Panc1 (cell line): ENCODE results near the gene BABAM2. TPM values are rescaled to one million over a fixed set of nuclear protein-coding genes. Genes with fewer than 3 reads are reported as not detected.
"Not testable (repeated sequence)": the region's sequence is repeated elsewhere in the genome, so short reads cannot be mapped to it uniquely, and the experiment has no call there.

Experiments
- ATAC-seq: fragments of 200-7000 bp; cut with Tn5 transposase; 2 replicates; pipeline ENCODE4 v1.9.1; 2020; ENCODE audit warnings: mild to moderate bottlenecking, moderate library complexity
- BruUV-seq: library from RNA; stranded (reverse); fragments of 400-500 nt; replicated peaks from 2 replicates; lab custom pipeline; 2021; lab: Mats Ljungman, UMichigan
- CTCF ChIA-PET: fragments of 300-600 bp; sonication (Branson Sonifier 250); formaldehyde crosslinking; loops from one replicate; lab custom pipeline; 2022; ENCODE audit warnings: antibody characterized with exemption; lab: Charles Lee
- POLR2A ChIA-PET: fragments of 300-600 bp; sonication (Branson Sonifier 250); formaldehyde crosslinking; loops from one replicate; lab custom pipeline; 2022; ENCODE audit warnings: antibody characterized with exemption; lab: Charles Lee
- DNase-seq: peaks from one replicate; pipeline ENCODE4 v3.0.0-alpha.2; 2010; ENCODE audit warnings: low read depth, low spot score
- H3K27ac ChIP-seq: 2 replicates; pipeline ENCODE4 v1.5.1; 2011; ENCODE audit warnings: mild to moderate bottlenecking, low read length, inconsistent platforms
- H3K27me3 ChIP-seq: fragments of 200-500 bp; sonication (Bioruptor generic); 2 replicates; pipeline ENCODE4 v1.6.0; 2014; ENCODE audit warnings: low read length, inconsistent platforms; ENCODE audit not compliant: control insufficient read depth, insufficient read depth
- H3K36me3 ChIP-seq: fragments of 200-500 bp; sonication (Bioruptor generic); 2 replicates; pipeline ENCODE4 v1.5.1; 2014; ENCODE audit warnings: inconsistent platforms, mild to moderate bottlenecking, low read length, moderate library complexity; ENCODE audit not compliant: control insufficient read depth, insufficient read depth
- H3K4me1 ChIP-seq: 2 replicates; pipeline ENCODE4 v1.5.1; 2011; ENCODE audit warnings: inconsistent platforms, mild to moderate bottlenecking, low read length, moderate library complexity; ENCODE audit not compliant: control insufficient read depth, insufficient read depth
- H3K4me3 ChIP-seq, 2 experiments: 2 replicates each; pipeline ENCODE4 v1.5.1; 2011 to 2012; ENCODE audit warnings: low read depth in 2 of 2, low read length in 2 of 2, mild to moderate bottlenecking in 2 of 2, inconsistent platforms in 1 of 2, moderate library complexity in 1 of 2
- H3K9me3 ChIP-seq: fragments of 200-500 bp; sonication (Bioruptor generic); 2 replicates; pipeline ENCODE4 v1.5.1; 2014; ENCODE audit warnings: low read depth, mild to moderate bottlenecking, inconsistent platforms, low read length, moderate library complexity; ENCODE audit not compliant: control insufficient read depth, insufficient read depth
- CTCF ChIP-seq: fragments of 450-650 bp; IDR thresholded peaks from 2 replicates; pipeline ENCODE4 v1.5.1; 2017; ENCODE audit warnings: mild to moderate bottlenecking
- POLR2AphosphoS5 ChIP-seq: IDR thresholded peaks from 2 replicates; pipeline ENCODE4 v1.6.1; 2012; ENCODE audit warnings: mild to moderate bottlenecking, low read depth, low read length, moderate library complexity
- REST ChIP-seq, 2 experiments: IDR thresholded peaks; 2 replicates each; pipeline ENCODE4 v1.6.1; 2011 to 2012; ENCODE audit warnings: low read depth in 2 of 2, control low read depth in 1 of 2, low read length in 1 of 2, mild to moderate bottlenecking in 1 of 2, moderate library complexity in 1 of 2; ENCODE audit not compliant: insufficient read depth in 1 of 2
- SIN3A ChIP-seq: IDR thresholded peaks from 2 replicates; pipeline ENCODE4 v1.6.1; 2012; ENCODE audit warnings: low read depth, mild to moderate bottlenecking, low read length, moderate library complexity, borderline replicate concordance; ENCODE audit not compliant: insufficient read depth
- TCF7L2 ChIP-seq: IDR thresholded peaks from 2 replicates; pipeline ENCODE4 v1.6.1; 2011; ENCODE audit warnings: mild to moderate bottlenecking, low read depth, low read length, inconsistent platforms
- in situ Hi-C: cut with HindIII; loops from 2 replicates; pipeline ENCODE4 v1.10.0; 2016; ENCODE audit warnings: low sequenced_read_pairs, low pct_unique_long_range_greater_than_20kb
- intact Hi-C: fragments of 100-400 bp; cut with micrococcal nuclease; formaldehyde crosslinking; loops from one replicate; pipeline ENCODE4 v1.10.0; 2022; ENCODE audit not compliant: unreplicated experiment
- total RNA-seq: library from RNA; stranded (reverse); gene quantifications from one replicate; pipeline ENCODE4 v1.2.1, GENCODE V29; 2021; ENCODE audit not compliant: unreplicated experiment

The BABAM2 gene
- total RNA-seq, 1 experiment from 2014 or later = 31.2 TPM

- CTCF ChIA-PET = no interaction called here
- Histone ChIP-seq H3K36me3 (no peaks in the 10 kb centered on the region), H3K4me1 (no peaks in the 10 kb centered on the region), H3K27ac (no peak overlapping the region), H3K27me3 (no peaks in the 10 kb centered on the region), H3K9me3 (no peaks in the 10 kb centered on the region), H3K4me3 (no peak overlapping the region)
- no peak for TF ChIP-seq POLR2AphosphoS5
- intact Hi-C loops (no loop called here), in situ Hi-C loops (no loop called here)
- ATAC-seq = no peak
- POLR2A ChIA-PET = interaction anchor here (0.6 kb wide), 1 partner anchor 63 kb away, joined by 3 read pairs; no protein-coding TSS in a partner anchor
- no TSS peak for BruUV-seq
- no peak for DNase-seq
Observed at GRCh38 chr2:28332696-28333095, 442.2 kb downstream of the BABAM2 start.

DNA sequence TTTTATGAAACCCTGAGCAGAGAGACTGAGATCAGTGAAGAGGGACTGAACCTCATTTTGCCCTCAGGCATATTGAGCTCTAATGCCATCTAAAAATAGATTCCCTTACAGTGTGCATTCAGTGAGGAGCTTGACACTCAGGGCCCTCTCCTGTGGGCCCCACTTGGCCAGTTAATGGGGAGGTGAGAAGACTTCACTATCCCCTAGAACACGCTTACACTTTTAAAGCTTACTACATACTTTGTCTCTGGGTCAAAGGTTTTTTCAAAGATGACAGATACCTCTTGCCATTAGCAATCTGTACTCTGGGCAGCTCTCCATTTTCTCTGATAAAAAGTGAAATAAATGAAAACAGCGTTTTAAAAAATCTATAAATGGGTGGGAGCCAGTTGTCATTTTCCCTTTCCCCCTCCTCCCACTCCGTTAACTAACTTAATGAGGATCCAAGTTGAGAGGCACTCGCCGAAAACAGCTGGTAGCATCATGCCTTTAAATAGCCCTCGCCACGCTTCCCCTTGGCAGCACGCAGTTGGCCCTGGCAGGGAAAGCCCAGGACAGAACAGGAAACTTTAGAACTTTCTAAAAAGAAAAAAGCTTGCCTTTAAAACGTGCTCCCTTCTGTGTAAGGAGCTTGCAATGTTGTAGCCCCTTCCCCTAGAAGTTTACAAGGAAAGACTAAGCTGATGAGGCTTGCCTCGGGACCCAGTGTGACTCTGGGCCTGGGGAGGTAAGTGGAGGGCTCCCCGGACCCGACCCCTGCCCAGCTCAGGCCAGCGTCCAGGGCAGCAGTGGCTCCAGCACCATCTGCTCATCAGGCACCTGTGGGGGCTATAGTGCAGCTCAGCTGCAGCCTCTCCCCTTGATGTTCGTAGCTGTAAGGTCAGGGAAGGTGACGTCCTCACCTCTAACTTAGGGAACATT is 443.3 kb downstream of the BABAM2 start:
- no peaks in the 10 kb centered on the region for H3K27me3 ChIP-seq
- ChIA-PET CTCF (no interaction called here), POLR2A (no interaction called here)
- intact Hi-C loops = no loop called here
- DNase-seq (no peak), ATAC-seq (no peak)
- no peaks in the 10 kb centered on the region for H3K36me3 ChIP-seq
- BruUV-seq = no TSS peak
- H3K27ac ChIP-seq = no peak overlapping the region
- H3K4me1 ChIP-seq = no peaks in the 10 kb centered on the region
- TF ChIP-seq SIN3A (no peak), REST (IDR thresholded peaks at IDR 0.05; ENCODE audit: insufficient read depth in 1 of 2, low read depth in 2 of 2, low read length in 1 of 2) (no peak), POLR2AphosphoS5 (no peak), CTCF (no peak), TCF7L2 (no peak)
- in situ Hi-C loops = no loop called here
- no peaks in the 10 kb centered on the region for H3K9me3 ChIP-seq
- no peak overlapping the region for H3K4me3 ChIP-seq

- CTCF ChIA-PET = no interaction called here
- POLR2A ChIA-PET = no interaction called here
- ATAC-seq (no peak), DNase-seq (no peak)
- H3K4me3 ChIP-seq = no peak overlapping the region
- H3K27ac ChIP-seq = no peak overlapping the region
- no peaks in the 10 kb centered on the region for H3K36me3 ChIP-seq
- H3K9me3 ChIP-seq = no peaks in the 10 kb centered on the region
- H3K4me1 ChIP-seq = no peaks in the 10 kb centered on the region
- no peaks in the 10 kb centered on the region for H3K27me3 ChIP-seq
- TF ChIP-seq CTCF (no peak), TCF7L2 (no peak), POLR2AphosphoS5 (no peak)
- in situ Hi-C loops (no loop called here), intact Hi-C loops (no loop called here)
- no TSS peak for BruUV-seq
Observed at GRCh38 chr2:28334527-28334894, 444.0 kb downstream of the BABAM2 start.

DNA sequence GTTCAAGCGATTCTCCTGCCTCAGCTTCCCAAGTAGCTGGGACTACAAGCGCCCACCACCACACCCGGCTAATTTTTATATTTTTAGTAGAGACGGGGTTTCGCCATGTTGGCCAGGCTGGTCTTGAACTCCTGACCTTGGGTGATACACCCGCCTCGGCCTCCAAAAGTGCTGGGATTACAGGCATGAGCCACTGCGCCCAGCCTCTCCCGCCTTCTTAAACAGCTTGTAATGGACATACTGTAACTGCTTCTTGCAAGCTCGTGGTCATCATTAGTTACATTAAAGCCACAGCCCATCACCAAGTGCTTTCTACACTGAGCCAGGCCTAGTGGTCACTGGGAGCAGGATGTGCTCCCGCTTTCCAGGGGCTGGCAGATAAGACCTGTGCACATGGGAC is 444.7 kb downstream of the BABAM2 start:
- H3K27me3 ChIP-seq, H3K36me3 ChIP-seq, intact Hi-C loops, H3K9me3 ChIP-seq, ATAC-seq, CTCF ChIA-PET, H3K4me1 ChIP-seq, H3K4me3 ChIP-seq, DNase-seq, in situ Hi-C loops, H3K27ac ChIP-seq, BruUV-seq: not testable (repeated sequence)
- POLR2A ChIA-PET = interaction anchor here (0.6 kb wide), 1 partner anchor 57 kb away, joined by 6 read pairs; the partner anchor contains the start of gene FOSL2
